CD4-positive, alpha-beta T cell (primary cell): ENCODE measurements around the gene RHCG. TPM values are rescaled to one million over a fixed set of nuclear protein-coding genes. Genes with fewer than 3 reads are reported as not detected.

ENCODE experiments used
- ATAC-seq: fragments of 200-7000 bp; cut with Tn5 transposase; one replicate; pipeline ENCODE4 v1.10.0; 2022; ENCODE audit warnings: mild to moderate bottlenecking; ENCODE audit not compliant: poor library complexity
- CTCF ChIA-PET: fragments of 350-600 bp; sonication (Branson Sonifier 250); formaldehyde crosslinking; loops from one replicate; lab custom pipeline; 2021; ENCODE audit warnings: antibody characterized with exemption, inconsistent platforms; lab: Charles Lee
- POLR2A ChIA-PET: fragments of 350-600 bp; sonication (Branson Sonifier 250); formaldehyde crosslinking; loops from one replicate; lab custom pipeline; 2021; ENCODE audit warnings: antibody characterized with exemption, inconsistent platforms; lab: Charles Lee
- DNase-seq, 14 experiments: peaks; one replicate each; pipeline ENCODE4 v3.0.0-alpha.2; 2013 to 2020; ENCODE audit warnings: mixed read lengths in 2 of 14
- H3K27ac ChIP-seq, 2 donors: one replicate each; pipeline versions ENCODE4 v1.5.1 to v1.7.0; 2013; ENCODE audit warnings: low read length in 2 of 2, low read depth in 1 of 2, mild to moderate bottlenecking in 1 of 2
- H3K27me3 ChIP-seq, 2 experiments: 1 replicate in 1 of 2; 2 replicates in 1 of 2; pipeline versions ENCODE4 v1.6.1 to v1.7.0; 2013; ENCODE audit warnings: low read length in 2 of 2, control low read depth in 1 of 2, mild to moderate bottlenecking in 1 of 2, moderate library complexity in 1 of 2; ENCODE audit not compliant: insufficient read depth in 2 of 2, control insufficient read depth in 1 of 2
- H3K36me3 ChIP-seq: one replicate; pipeline ENCODE4 v1.6.1; 2013; ENCODE audit warnings: low read length, control low read depth; ENCODE audit not compliant: insufficient read depth
- H3K4me1 ChIP-seq: one replicate; pipeline ENCODE4 v1.6.1; 2013; ENCODE audit warnings: low read length, control low read depth; ENCODE audit not compliant: insufficient read depth
- H3K4me3 ChIP-seq: one replicate; pipeline ENCODE4 v1.5.1; 2013; ENCODE audit warnings: mild to moderate bottlenecking, low read length, moderate library complexity
- H3K9me3 ChIP-seq, 2 experiments: 1 replicate in 1 of 2; 2 replicates in 1 of 2; pipeline versions ENCODE4 v1.6.1 to v1.7.0; 2013; ENCODE audit warnings: low read length in 2 of 2, mild to moderate bottlenecking in 2 of 2, control low read depth in 1 of 2, moderate library complexity in 1 of 2; ENCODE audit not compliant: control insufficient read depth in 1 of 2, insufficient read depth in 1 of 2
- H3K27ac Mint-ChIP-seq: one replicate; pipeline ENCODE4 v1.8.0; 2020; ENCODE audit warnings: mixed read lengths
- H3K27me3 Mint-ChIP-seq: one replicate; pipeline ENCODE4 v1.8.0; 2021; ENCODE audit warnings: mixed read lengths
- H3K36me3 Mint-ChIP-seq: one replicate; pipeline ENCODE4 v1.8.0; 2021; ENCODE audit warnings: low read depth, mixed read lengths
- H3K4me1 Mint-ChIP-seq: one replicate; pipeline ENCODE4 v1.8.0; 2021; ENCODE audit warnings: low read depth, mixed read lengths
- H3K4me3 Mint-ChIP-seq: one replicate; pipeline ENCODE4 v1.8.0; 2020; ENCODE audit warnings: mild to moderate bottlenecking, mixed read lengths
- H3K9me3 Mint-ChIP-seq: one replicate; pipeline ENCODE4 v1.8.0; 2020; ENCODE audit warnings: mixed read lengths
- intact Hi-C, 2 experiments: fragments of 100-400 bp; cut with DNase I in 1 of 2; cut with micrococcal nuclease in 1 of 2; formaldehyde crosslinking; loops; one replicate each; pipeline versions ENCODE4 v1.15.1 to v1.9.0; 2023 to 2025; cut with DNase I, micrococcal nuclease
- total RNA-seq, 174 experiments: library from RNA in 2 of 174; stranded (reverse) in 2 of 174; gene quantifications; one replicate each; pipeline ENCODE4 v1.2.3 and lab custom pipeline; 2021 to 2026
- TF ChIP-seq, protein P1 (sequence below): fragments of 200-600 bp; IDR thresholded peaks from one replicate; pipeline ENCODE4 v1.8.0; 2022; ENCODE audit warnings: antibody characterized with exemption, mild to moderate bottlenecking

RHCG gene
- total RNA-seq, 2 experiments from 2014 or later: not detected

DNA sequence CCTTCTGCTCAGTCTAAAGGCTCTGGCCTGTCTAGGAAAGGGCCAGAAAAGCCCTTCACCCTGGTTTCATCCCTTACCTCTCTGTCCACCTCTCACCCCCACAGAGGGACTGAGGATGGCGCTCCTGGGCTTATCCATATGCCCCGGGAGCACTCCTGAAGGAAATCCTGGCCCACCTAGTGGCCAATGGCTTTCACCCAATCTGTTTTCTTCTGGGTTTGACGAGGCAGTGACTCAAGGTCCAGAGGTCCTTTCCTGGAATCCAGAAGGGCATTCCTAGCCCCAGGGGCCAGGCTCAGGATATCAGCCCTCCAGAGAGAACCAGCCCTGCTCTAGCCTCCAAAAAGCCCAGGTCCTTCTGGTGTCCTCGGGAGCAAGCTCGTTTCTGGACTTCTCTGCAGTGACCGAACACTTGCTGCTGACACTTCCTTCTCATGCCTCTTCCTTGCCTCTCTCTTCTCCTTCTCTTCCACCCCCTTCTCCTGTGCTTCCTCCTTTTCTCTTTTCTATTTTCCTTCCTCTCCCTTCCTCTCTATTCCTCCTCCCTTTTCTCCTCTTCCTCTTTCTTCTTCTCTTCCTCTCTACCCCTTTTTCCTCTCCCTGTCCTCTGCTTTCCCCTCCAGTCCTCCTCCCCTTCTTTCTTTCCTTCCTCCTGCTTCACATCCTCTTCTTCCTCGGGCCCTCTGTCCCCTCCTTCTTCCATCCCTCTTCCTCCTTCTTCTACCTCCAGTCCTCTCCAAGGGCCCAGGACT lies 59.6 kb downstream of the RHCG start:
- intact Hi-C loops: no loop called here
- Histone ChIP-seq H3K36me3 (no peaks in the 10 kb centered on the region), H3K9me3 (no peaks in the 10 kb centered on the region), H3K4me1 (peaks cover 4% of the 10 kb centered on the region), H3K4me3 (no peak overlapping the region), H3K27me3 (peaks cover 11 to 29% of the 10 kb centered on the region in 2 experiments), H3K27ac (no peak overlapping the region)
- DNase-seq (no peak), ATAC-seq (no peak)
- POLR2A ChIA-PET: no interaction called here
- H3K27ac Mint-ChIP-seq: no peak overlapping the region
- H3K36me3 Mint-ChIP-seq: no peaks in the 10 kb centered on the region
- CTCF ChIA-PET: interaction anchor here (1.2 kb wide), 1 partner anchor 78 kb away, joined by 3 read pairs; no protein-coding TSS in a partner anchor
- H3K9me3 Mint-ChIP-seq: no peaks in the 10 kb centered on the region
- peaks cover 46% of the 10 kb centered on the region for H3K27me3 Mint-ChIP-seq
- no peaks in the 10 kb centered on the region for H3K4me1 Mint-ChIP-seq
- no peak overlapping the region for H3K4me3 Mint-ChIP-seq
- TF ChIP-seq, protein P1, sequence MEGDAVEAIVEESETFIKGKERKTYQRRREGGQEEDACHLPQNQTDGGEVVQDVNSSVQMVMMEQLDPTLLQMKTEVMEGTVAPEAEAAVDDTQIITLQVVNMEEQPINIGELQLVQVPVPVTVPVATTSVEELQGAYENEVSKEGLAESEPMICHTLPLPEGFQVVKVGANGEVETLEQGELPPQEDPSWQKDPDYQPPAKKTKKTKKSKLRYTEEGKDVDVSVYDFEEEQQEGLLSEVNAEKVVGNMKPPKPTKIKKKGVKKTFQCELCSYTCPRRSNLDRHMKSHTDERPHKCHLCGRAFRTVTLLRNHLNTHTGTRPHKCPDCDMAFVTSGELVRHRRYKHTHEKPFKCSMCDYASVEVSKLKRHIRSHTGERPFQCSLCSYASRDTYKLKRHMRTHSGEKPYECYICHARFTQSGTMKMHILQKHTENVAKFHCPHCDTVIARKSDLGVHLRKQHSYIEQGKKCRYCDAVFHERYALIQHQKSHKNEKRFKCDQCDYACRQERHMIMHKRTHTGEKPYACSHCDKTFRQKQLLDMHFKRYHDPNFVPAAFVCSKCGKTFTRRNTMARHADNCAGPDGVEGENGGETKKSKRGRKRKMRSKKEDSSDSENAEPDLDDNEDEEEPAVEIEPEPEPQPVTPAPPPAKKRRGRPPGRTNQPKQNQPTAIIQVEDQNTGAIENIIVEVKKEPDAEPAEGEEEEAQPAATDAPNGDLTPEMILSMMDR: no peak

DNA sequence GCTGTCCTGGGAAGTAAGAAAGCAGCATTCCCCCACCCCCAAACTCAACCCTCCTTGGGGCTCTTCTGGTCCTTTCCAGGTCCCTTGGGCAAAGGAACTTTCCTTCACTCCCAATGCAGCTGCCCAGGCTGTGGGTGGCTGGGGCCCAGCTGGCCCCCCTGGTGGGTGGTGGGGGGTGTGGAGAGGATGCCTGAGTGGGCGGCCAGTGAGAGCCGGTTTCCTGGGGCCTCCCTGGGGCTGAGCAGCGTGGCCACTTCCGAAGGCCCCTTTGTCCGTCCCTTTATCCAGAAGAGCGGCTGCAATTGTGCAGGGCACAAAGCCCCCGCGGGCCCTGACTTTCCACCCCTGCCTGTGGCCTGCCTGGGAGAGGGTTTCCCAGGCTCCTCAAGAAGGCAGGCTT lies 61.0 kb downstream of the RHCG start:
- H3K9me3 ChIP-seq: no peaks in the 10 kb centered on the region
- POLR2A ChIA-PET: no interaction called here
- no peak overlapping the region for H3K27ac Mint-ChIP-seq
- H3K36me3 ChIP-seq: no peaks in the 10 kb centered on the region
- CTCF ChIA-PET: no interaction called here
- no peak for ATAC-seq
- peaks cover 48% of the 10 kb centered on the region for H3K27me3 Mint-ChIP-seq
- no peaks in the 10 kb centered on the region for H3K9me3 Mint-ChIP-seq
- intact Hi-C loops: no loop called here
- no peak for DNase-seq
- no peak overlapping the region for H3K4me3 Mint-ChIP-seq
- no peaks in the 10 kb centered on the region for H3K36me3 Mint-ChIP-seq
- peaks cover 7% of the 10 kb centered on the region for H3K4me1 ChIP-seq
- TF ChIP-seq, protein P1: no peak
- no peaks in the 10 kb centered on the region for H3K4me1 Mint-ChIP-seq
- H3K27me3 ChIP-seq: peaks cover 11 to 29% of the 10 kb centered on the region in 2 experiments
- H3K4me3 ChIP-seq: no peak overlapping the region
- H3K27ac ChIP-seq: no peak overlapping the region

DNA sequence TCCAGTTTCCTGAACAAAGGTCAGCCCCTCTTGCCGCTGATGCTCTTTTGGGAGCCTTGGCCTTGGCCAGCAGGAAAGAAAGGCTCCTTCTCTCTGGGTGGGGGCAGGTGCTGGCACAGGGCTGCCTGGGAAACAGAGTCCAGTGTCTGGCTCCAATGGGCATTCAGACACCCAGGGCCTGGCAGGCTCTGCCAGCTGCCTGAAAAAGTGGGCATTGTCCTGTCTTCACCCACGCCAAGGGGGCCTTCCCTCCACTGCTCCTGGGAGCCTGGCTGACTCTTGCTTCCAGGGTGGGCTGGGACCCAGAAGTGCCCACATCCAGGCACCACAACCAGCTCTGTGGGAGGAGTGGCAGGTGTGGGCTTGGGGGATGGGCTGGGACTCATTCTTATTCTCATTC lies 62.7 kb downstream of the RHCG start:
- Mint-ChIP-seq H3K4me1 (no peaks in the 10 kb centered on the region), H3K27me3 (peaks cover 43% of the 10 kb centered on the region), H3K9me3 (no peaks in the 10 kb centered on the region), H3K4me3 (no peak overlapping the region), H3K36me3 (no peaks in the 10 kb centered on the region), H3K27ac (no peak overlapping the region)
- ATAC-seq: no peak
- Histone ChIP-seq H3K36me3 (no peaks in the 10 kb centered on the region), H3K4me3 (no peak overlapping the region), H3K27me3 (peaks cover 9 to 20% of the 10 kb centered on the region in 2 experiments), H3K27ac (no peak overlapping the region), H3K4me1 (peaks cover 9% of the 10 kb centered on the region), H3K9me3 (no peaks in the 10 kb centered on the region)
- ChIA-PET CTCF (no interaction called here), POLR2A (no interaction called here)
- intact Hi-C loops: loop anchor here in 1 of 2 experiments (5.0 kb wide), 1 partner anchor 376 kb away; no protein-coding TSS in a partner anchor
- TF ChIP-seq, protein P1: no peak
- DNase-seq: no peak
